NCI-H2227 treated with DMSO at 0.1 percent for 48 hours (cell line): ENCODE results near the gene LAMC1.
A peak's percentile ranks its signal among the peaks of the same experiment; 100 is the strongest.
"Not testable (repeated sequence)": the region's sequence is repeated elsewhere in the genome, so short reads cannot be mapped to it uniquely, and the experiment has no call there.

Source experiments
- DNase-seq: peaks from one replicate; lab custom pipeline; 2025; lab: John Stamatoyannopoulos, UW

The LAMC1 gene

GRCh38 chr1:183043872-183044854, 20.9 kb downstream of the LAMC1 start:
- DNase-seq: no peak

GRCh38 chr1:183044893-183045649, 21.9 kb downstream of the LAMC1 start:
- DNase-seq: no peak

- DNase-seq: no peak
Observed at GRCh38 chr1:183048087-183049085, 25.2 kb downstream of the LAMC1 start.

- no peak for DNase-seq
Observed at GRCh38 chr1:183051546-183051945, 28.3 kb downstream of the LAMC1 start.

- DNase-seq: no peak
Observed at GRCh38 chr1:183052861-183053260, 29.6 kb downstream of the LAMC1 start.

- no peak for DNase-seq
Observed at GRCh38 chr1:183058851-183059502, 35.8 kb downstream of the LAMC1 start.

GRCh38 chr1:183061194-183061593, 38.0 kb downstream of the LAMC1 start:
- no peak for DNase-seq

GRCh38 chr1:183063349-183063748, 40.1 kb downstream of the LAMC1 start:
- no peak for DNase-seq

GRCh38 chr1:183065168-183065706, 42.0 kb downstream of the LAMC1 start:
- no peak for DNase-seq

- not testable (repeated sequence) for DNase-seq
Observed at GRCh38 chr1:183066432-183066831, 43.2 kb downstream of the LAMC1 start.

- DNase-seq: no peak
Observed at GRCh38 chr1:183069562-183070216, 46.5 kb downstream of the LAMC1 start.

- DNase-seq: no peak
Observed at GRCh38 chr1:183070234-183070922, 47.2 kb downstream of the LAMC1 start.

GRCh38 chr1:183070923-183071618, 47.9 kb downstream of the LAMC1 start:
- no peak for DNase-seq

- DNase-seq: not testable (repeated sequence)
Observed at GRCh38 chr1:183072595-183072994, 49.4 kb downstream of the LAMC1 start.

- no peak for DNase-seq
Observed at GRCh38 chr1:183073320-183073719, 50.1 kb downstream of the LAMC1 start.

GRCh38 chr1:183074215-183074614, 51.0 kb downstream of the LAMC1 start:
- DNase-seq: no peak

- no peak for DNase-seq
Observed at GRCh38 chr1:183075861-183076260, 52.6 kb downstream of the LAMC1 start.

- DNase-seq: peak; percentile 24
Observed at GRCh38 chr1:183077097-183077496, 53.9 kb downstream of the LAMC1 start.
